Activated CD4-positive, alpha-beta T cell treated with anti-CD3 and anti-CD28 coated beads, Interleukin-2, amount 50 U/mL, for 48 hours (primary cell): ENCODE measurements around the gene ATG7.
A peak's percentile ranks its signal among the peaks of the same experiment; 100 is the strongest.

ENCODE experiments used
- DNase-seq, 2 experiments: peaks; one replicate each; pipeline ENCODE4 v3.0.0-alpha.2; 2020

The ATG7 gene, protein sequence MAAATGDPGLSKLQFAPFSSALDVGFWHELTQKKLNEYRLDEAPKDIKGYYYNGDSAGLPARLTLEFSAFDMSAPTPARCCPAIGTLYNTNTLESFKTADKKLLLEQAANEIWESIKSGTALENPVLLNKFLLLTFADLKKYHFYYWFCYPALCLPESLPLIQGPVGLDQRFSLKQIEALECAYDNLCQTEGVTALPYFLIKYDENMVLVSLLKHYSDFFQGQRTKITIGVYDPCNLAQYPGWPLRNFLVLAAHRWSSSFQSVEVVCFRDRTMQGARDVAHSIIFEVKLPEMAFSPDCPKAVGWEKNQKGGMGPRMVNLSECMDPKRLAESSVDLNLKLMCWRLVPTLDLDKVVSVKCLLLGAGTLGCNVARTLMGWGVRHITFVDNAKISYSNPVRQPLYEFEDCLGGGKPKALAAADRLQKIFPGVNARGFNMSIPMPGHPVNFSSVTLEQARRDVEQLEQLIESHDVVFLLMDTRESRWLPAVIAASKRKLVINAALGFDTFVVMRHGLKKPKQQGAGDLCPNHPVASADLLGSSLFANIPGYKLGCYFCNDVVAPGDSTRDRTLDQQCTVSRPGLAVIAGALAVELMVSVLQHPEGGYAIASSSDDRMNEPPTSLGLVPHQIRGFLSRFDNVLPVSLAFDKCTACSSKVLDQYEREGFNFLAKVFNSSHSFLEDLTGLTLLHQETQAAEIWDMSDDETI

DNA sequence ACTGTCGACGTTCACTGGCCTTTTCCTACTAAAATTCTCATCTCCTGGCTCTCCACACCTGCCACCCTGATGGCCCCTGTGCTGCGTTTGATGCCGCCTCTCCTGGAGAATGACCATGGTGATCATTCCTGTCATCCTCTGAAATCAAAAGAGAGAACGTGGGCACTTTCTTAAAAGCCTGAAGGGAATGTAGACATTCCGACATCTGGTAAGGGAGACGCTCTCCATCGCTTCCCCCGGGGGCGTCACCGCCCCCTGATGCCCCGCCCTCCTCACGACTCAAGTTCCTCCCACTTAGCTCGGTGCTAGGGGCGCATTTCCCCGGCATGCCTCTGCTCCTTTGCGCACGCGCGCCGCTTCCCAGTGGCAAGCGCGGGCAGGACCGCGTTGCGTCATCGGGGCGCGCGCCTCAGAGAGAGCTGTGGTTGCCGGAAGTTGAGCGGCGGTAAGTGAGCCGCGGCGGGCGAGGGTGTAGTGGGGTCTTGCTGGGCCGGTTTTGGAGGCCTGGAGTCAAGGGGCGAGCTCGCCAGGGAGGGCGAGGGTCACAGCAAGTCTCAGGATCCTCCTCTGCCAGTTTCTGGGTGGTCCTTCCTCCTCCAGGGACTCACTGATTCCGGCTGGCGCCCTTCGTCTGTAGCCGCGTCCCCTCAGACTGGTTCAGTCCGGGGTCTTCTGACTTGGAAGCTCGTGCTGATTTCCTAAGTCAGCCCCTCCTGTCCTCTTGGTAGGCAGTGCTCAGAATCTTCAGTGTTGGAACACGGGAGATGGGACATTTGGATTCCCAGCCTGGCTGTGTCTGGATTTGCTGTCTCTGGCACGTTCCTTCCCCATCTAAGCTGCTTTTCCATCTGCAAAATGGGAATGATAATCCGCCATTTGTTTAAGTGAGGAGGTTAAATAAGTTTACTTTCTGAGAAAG, at the start of gene ATG7:
TSS of gene ATG7 (plus strand) at position 412 of the 919 bp plus-strand sequence. CDS start 26,299 bp downstream, outside the sequence.
- peak; percentile 96 to 98 for DNase-seq

GRCh38 chr3:11224010-11224409, 48.2 kb upstream of the ATG7 start:
- DNase-seq: no peak

DNA sequence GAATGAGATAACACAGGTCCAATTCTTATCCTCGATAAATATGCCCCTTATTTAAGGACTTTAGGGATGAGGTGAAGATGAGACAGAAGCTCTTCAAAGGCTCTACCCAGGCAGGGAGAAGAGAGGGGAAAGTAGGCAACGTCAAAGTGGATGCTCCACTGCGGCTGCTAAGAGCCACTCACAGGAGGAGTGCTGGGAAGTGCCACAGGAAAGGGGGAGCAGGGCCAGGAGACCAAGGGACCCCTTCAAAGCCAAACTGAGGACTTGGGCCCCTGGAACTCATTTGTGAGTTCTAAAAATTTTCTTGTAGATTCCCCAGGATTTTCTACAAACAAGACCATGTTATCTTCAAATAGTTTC, 47.3 kb upstream of the ATG7 start:
- no peak for DNase-seq

DNA sequence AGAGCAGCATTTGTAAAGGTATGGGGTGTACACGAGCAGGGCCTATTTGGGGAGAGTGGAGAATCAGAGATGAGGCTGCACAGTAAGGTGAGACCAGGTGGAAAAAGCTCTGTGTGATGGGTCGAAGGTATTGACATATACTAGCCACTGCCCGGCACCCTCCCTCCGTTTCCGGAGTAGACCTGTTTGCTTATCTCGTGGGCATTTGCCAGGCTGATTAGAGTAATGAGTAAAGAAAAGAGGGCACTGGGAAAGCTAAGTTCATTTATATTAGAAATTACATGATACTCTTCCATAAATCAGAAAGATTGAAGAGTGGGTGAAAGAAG, 46.2 kb upstream of the ATG7 start:
- no peak for DNase-seq

- DNase-seq: no peak
Observed at GRCh38 chr3:11228041-11228440, 44.2 kb upstream of the ATG7 start.

GRCh38 chr3:11230125-11230524, 42.1 kb upstream of the ATG7 start:
- no peak for DNase-seq

GRCh38 chr3:11230832-11231231, 41.4 kb upstream of the ATG7 start:
- no peak for DNase-seq

DNA sequence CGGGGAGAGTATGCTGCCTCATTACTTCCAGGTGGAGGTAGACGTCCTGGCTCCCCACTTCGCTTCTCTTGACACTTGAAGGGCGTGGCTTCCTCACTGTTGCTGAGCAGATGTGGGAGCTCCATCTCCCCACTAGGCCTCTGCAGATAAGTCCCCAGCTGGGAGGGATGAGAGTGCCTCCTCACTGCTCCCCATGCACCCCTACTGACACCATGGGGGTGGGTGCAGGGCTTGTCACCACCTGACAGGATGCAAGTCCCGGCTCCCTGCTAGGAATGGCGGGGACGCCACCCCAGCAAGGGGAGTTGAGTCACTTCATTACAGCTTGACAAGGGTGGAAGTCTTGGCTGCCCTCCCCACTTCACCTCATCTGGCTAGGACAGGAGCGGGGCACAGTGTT, 36.8 kb upstream of the ATG7 start:
- no peak for DNase-seq

DNA sequence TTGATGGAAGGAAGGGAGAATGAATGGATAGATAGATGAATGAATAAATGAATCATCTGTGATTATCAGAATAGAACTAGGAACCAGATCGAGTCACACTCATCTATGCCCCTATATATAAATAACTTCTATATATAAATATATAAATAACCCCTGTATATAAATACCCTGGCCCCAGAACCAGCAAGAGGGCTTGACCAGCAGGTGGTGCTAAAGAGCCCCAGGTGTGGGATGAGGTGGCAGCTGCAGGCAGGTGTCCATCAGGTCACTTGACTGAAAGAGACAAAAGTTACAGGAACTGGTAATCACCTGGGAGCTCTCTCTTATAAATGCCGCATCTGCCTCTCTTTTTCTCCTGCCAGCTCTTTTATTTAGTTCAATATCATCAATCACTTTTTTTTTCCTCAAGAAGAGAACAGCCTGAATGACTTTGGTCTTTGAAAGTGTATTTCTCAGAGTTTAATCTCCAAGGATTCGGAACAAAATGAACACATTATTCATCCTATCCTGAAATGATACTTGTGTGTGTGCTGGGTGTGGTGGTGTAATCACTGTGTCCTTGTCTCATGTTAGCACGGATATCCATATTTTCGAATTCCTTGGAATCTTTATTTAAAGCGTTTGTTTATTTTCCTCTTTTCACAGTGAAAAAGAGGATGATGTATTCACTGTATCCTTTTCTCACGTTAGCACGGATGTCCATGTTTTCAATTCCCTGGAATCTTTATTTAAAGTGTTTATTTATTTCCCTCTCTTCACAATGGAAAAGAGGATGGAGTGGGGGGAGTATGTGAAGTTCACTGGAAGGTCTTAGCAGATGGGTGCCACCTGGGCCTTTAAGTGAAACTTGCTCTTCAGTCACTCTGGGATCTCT, 35.4 kb upstream of the ATG7 start:
- DNase-seq: peak; percentile 85 to 88

GRCh38 chr3:11238060-11238459, 34.1 kb upstream of the ATG7 start:
- peak; percentile 13 to 24 for DNase-seq

- no peak for DNase-seq
Observed at GRCh38 chr3:11238880-11239279, 33.3 kb upstream of the ATG7 start.

- DNase-seq: no peak
Observed at GRCh38 chr3:11239796-11240195, 32.4 kb upstream of the ATG7 start.

GRCh38 chr3:11240496-11240895, 31.7 kb upstream of the ATG7 start:
- peak; percentile 49 to 64 for DNase-seq

GRCh38 chr3:11244121-11244677, 28.0 kb upstream of the ATG7 start:
- DNase-seq: no peak

GRCh38 chr3:11245276-11245675, 26.9 kb upstream of the ATG7 start:
- no peak for DNase-seq

GRCh38 chr3:11245827-11246662, 26.2 kb upstream of the ATG7 start:
- DNase-seq: no peak

DNA sequence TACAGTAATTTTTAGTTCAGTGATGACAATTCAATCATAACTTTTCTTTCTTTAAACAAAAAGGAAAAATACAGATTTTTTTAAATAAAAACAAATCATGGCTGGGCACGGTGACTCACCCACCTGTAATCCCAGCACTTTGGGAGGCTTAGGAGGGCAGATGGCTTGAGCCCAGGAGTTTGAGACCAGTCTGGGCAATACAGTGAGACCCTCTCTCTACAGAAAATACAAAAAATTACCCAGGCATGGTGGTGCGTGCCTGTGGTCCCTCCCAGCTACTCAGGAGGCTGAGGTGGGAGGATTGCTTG, 25.6 kb upstream of the ATG7 start:
- DNase-seq: no peak

DNA sequence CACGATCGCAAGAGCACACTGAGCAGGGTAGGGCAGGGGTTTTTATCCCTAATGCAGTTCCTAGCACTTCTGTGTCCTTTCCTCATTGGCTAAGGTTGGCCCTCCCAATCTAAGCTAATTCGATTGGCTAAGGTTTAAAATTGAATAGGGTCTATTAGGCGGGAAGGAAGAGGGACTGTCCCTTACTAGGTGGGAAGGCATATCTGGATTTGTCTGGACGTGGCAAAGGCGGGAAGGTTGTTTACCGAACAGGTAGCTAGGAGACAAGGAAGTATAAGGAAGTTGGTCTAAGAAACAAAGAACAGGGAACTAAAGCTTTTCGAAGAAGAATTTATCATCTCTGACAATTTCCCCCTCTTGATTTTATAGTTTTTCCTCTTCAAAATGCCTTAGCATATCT, 24.8 kb upstream of the ATG7 start:
- no peak for DNase-seq

DNA sequence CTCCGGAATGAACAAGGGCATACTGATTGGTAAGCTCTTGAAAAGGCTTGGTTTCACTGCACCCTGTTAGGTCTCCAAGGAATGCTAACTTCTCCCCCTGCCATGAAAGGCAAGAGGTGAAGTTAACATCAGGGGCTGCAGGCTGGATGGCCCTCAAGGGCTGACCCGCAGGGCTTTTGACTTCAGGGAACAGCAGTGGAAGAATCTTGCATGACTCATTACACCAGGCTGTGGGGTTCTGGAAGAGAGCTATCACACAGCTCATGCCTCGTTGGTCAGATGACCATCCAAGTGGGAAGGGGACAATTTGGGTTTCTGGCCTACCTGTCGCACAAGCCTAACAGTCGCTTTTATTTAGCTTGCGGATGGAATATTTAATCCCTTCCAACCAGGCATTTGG, 23.6 kb upstream of the ATG7 start:
- DNase-seq: no peak

GRCh38 chr3:11250902-11251806, 21.0 kb upstream of the ATG7 start:
- DNase-seq: no peak
